ENCODE measurements around the gene GPR158. TPM values are rescaled to one million over a fixed set of nuclear protein-coding genes. Genes with fewer than 3 reads are reported as not detected.

GPR158 gene
- total RNA-seq, 1 experiment from 2014 or later: 0.24 TPM

GRCh38 chr10:25222085-25222660, 47.4 kb downstream of the GPR158 start:
- Histone ChIP-seq H3K56ac (ENCODE audit: insufficient read length, low read depth, low read length) (no peak overlapping the region), H2BK120ac (ENCODE audit: low read depth, low read length, poor library complexity, severe bottlenecking) (no peak overlapping the region), H3T11ph (ENCODE audit: low read length) (no peak overlapping the region), H4K5ac (ENCODE audit: insufficient read length, low read depth, low read length) (no peak overlapping the region), H3K9ac (ENCODE audit: extremely low read depth, insufficient read length, low read length) (no peak overlapping the region), H4K20me1 (ENCODE audit: control insufficient read depth, insufficient read depth, insufficient read length) (no peaks in the 10 kb centered on the region), H3K27me3 (ENCODE audit: insufficient read depth, low read length) (no peaks in the 10 kb centered on the region), H3K79me1 (ENCODE audit: insufficient read depth, low read depth, low read length, poor library complexity, severe bottlenecking) (no peaks in the 10 kb centered on the region), H3K4me2 (ENCODE audit: insufficient read depth, insufficient read length, low read length) (no peak overlapping the region), H3K23me2 (ENCODE audit: insufficient read length, low read depth, low read length, poor library complexity, severe bottlenecking) (no peaks in the 10 kb centered on the region), H3K79me2 (ENCODE audit: insufficient read depth, low read length) (no peaks in the 10 kb centered on the region), H2BK5ac (ENCODE audit: insufficient read length, low read length) (no peak overlapping the region), H3K9me3 (ENCODE audit: control insufficient read depth, low read depth, low read length) (no peaks in the 10 kb centered on the region), H4K91ac (ENCODE audit: insufficient read length, low read depth, low read length) (no peak overlapping the region), H3K14ac (ENCODE audit: insufficient read depth, low read length) (no peak overlapping the region), H2BK12ac (ENCODE audit: insufficient read length, low read depth, low read length) (no peak overlapping the region), H3K23ac (ENCODE audit: insufficient read length, low read depth, low read length) (no peak overlapping the region), H4K8ac (replicated peaks; ENCODE audit: insufficient read length, low read depth, low read length) (no peak overlapping the region), H3K4me1 (ENCODE audit: insufficient read depth, low read length) (no peaks in the 10 kb centered on the region), H3K27ac (ENCODE audit: insufficient read length, low read depth, low read length) (no peak overlapping the region), H3K4ac (ENCODE audit: low read depth, low read length) (no peak overlapping the region), H2BK15ac (ENCODE audit: low read depth, low read length) (no peak overlapping the region), H2AK5ac (ENCODE audit: insufficient read length, low read length) (no peak overlapping the region), H2AFZ (ENCODE audit: low read length) (no peak overlapping the region), H3K18ac (ENCODE audit: insufficient read length, low read depth, low read length) (no peak overlapping the region), H2BK20ac (ENCODE audit: low read depth, low read length, poor library complexity, severe bottlenecking) (no peak overlapping the region)
- H3K9me3 Mint-ChIP-seq: no peaks in the 10 kb centered on the region
- 100% methylated on average over 3 of the region's 7 CpGs for WGBS (ENCODE audit: extremely low coverage, insufficient read length, low lambda C conversion rate)
- no peak overlapping the region for H3K27ac Mint-ChIP-seq
- H3K27me3 Mint-ChIP-seq (ENCODE audit: low read depth): no peaks in the 10 kb centered on the region
- H3K4me3 Mint-ChIP-seq: no peak overlapping the region
- no peaks in the 10 kb centered on the region for H3K4me1 Mint-ChIP-seq
- no peak for TF ChIP-seq CTCF (conservative IDR thresholded peaks at IDR 0.05)
- H3K36me3 Mint-ChIP-seq (ENCODE audit: insufficient read depth in 1 of 3, low read depth in 3 of 3): no peaks in the 10 kb centered on the region
- no peak for DNase-seq
